Inferior parietal cortex (tissue), 1 donor: ENCODE measurements around the gene NUTM2F.
"Not testable (repeated sequence)": the region's sequence is repeated elsewhere in the genome, so short reads cannot be mapped to it uniquely, and the experiment has no call there.

Source experiments
- DNase-seq: peaks from one replicate; pipeline ENCODE4 v3.0.0-alpha.2; 2016; ENCODE audit errors: extremely low spot score

Gene NUTM2F

GRCh38 chr9:94315034-94315984 is 13.1 kb downstream of the NUTM2F start:
- not testable (repeated sequence) for DNase-seq

GRCh38 chr9:94303321-94303720 is 25.1 kb downstream of the NUTM2F start:
- no peak for DNase-seq

- DNase-seq = no peak
Measured at GRCh38 chr9:94302426-94302825, 26.0 kb downstream of the NUTM2F start.

GRCh38 chr9:94301583-94301982 is 26.9 kb downstream of the NUTM2F start:
- no peak for DNase-seq

GRCh38 chr9:94300470-94301301 is 27.8 kb downstream of the NUTM2F start:
- DNase-seq = peak; percentile 13

- DNase-seq = peak; percentile 44
Measured at GRCh38 chr9:94298949-94299599, 29.4 kb downstream of the NUTM2F start.

- no peak for DNase-seq
Measured at GRCh38 chr9:94289691-94290090, 38.8 kb downstream of the NUTM2F start.

GRCh38 chr9:94287877-94288513 is 40.4 kb downstream of the NUTM2F start:
- no peak for DNase-seq

- DNase-seq = no peak
Measured at GRCh38 chr9:94286116-94286515, 42.3 kb downstream of the NUTM2F start.

- no peak for DNase-seq
Measured at GRCh38 chr9:94281101-94281500, 47.3 kb downstream of the NUTM2F start.

- no peak for DNase-seq
Measured at GRCh38 chr9:94280409-94280989, 47.9 kb downstream of the NUTM2F start.

- DNase-seq = no peak
Measured at GRCh38 chr9:94277885-94278536, 50.4 kb downstream of the NUTM2F start.

GRCh38 chr9:94277029-94277428 is 51.4 kb downstream of the NUTM2F start:
- DNase-seq = not testable (repeated sequence)

- no peak for DNase-seq
Measured at GRCh38 chr9:94270009-94270408, 58.4 kb downstream of the NUTM2F start.

GRCh38 chr9:94269264-94269663 is 59.2 kb downstream of the NUTM2F start:
- no peak for DNase-seq
